ENCODE data around the gene ZSCAN5B.
"Not testable (repeated sequence)": the region's sequence is repeated elsewhere in the genome, so short reads cannot be mapped to it uniquely, and the experiment has no call there.

The ZSCAN5B gene

GRCh38 chr19:56176310-56176709 lies 21.3 kb downstream of the ZSCAN5B start:
- not testable (repeated sequence) for DNase-seq (ENCODE audit: low read depth in 2 of 2)

- not testable (repeated sequence) for DNase-seq (ENCODE audit: low read depth in 2 of 2)
Observed at GRCh38 chr19:56175861-56176307, 21.7 kb downstream of the ZSCAN5B start, which contains the start of gene GALP. Gene GALP (plus strand): TSS chr19:56176008. CDS start chr19:56177109, 1,101 bp downstream.

GRCh38 chr19:56174550-56174949 lies 23.0 kb downstream of the ZSCAN5B start:
- DNase-seq (ENCODE audit: low read depth in 2 of 2), result no peak

- DNase-seq (ENCODE audit: low read depth in 2 of 2), result no peak
Observed at GRCh38 chr19:56174086-56174485, 23.5 kb downstream of the ZSCAN5B start.

GRCh38 chr19:56170261-56170660 lies 27.3 kb downstream of the ZSCAN5B start:
- DNase-seq (ENCODE audit: low read depth in 2 of 2), result no peak

- DNase-seq (ENCODE audit: low read depth in 2 of 2), result no peak
Observed at GRCh38 chr19:56167064-56167578, 30.5 kb downstream of the ZSCAN5B start.

GRCh38 chr19:56163097-56163496 lies 34.5 kb downstream of the ZSCAN5B start:
- no peak for DNase-seq (ENCODE audit: low read depth in 2 of 2)

GRCh38 chr19:56162258-56162657 lies 35.3 kb downstream of the ZSCAN5B start:
- DNase-seq (ENCODE audit: low read depth in 2 of 2), result no peak

GRCh38 chr19:56161534-56161933 lies 36.0 kb downstream of the ZSCAN5B start:
- no peak for DNase-seq (ENCODE audit: low read depth in 2 of 2)

- no peak for DNase-seq (ENCODE audit: low read depth in 2 of 2)
Observed at GRCh38 chr19:56159622-56160271, 37.8 kb downstream of the ZSCAN5B start.

- DNase-seq (ENCODE audit: low read depth in 2 of 2), result no peak
Observed at GRCh38 chr19:56159009-56159559, 38.5 kb downstream of the ZSCAN5B start.

GRCh38 chr19:56158170-56158757 lies 39.3 kb downstream of the ZSCAN5B start:
- DNase-seq (ENCODE audit: low read depth in 2 of 2), result no peak

GRCh38 chr19:56156768-56157167 lies 40.8 kb downstream of the ZSCAN5B start:
- DNase-seq (ENCODE audit: low read depth in 2 of 2), result no peak

GRCh38 chr19:56155124-56155687 lies 42.4 kb downstream of the ZSCAN5B start:
- no peak for DNase-seq (ENCODE audit: low read depth in 2 of 2)

GRCh38 chr19:56153507-56153906 lies 44.1 kb downstream of the ZSCAN5B start:
- DNase-seq (ENCODE audit: low read depth in 2 of 2), result no peak

- DNase-seq (ENCODE audit: low read depth in 2 of 2), result no peak
Observed at GRCh38 chr19:56152644-56153043, 44.9 kb downstream of the ZSCAN5B start.

- DNase-seq (ENCODE audit: low read depth in 2 of 2), result no peak
Observed at GRCh38 chr19:56150358-56150757, 47.2 kb downstream of the ZSCAN5B start.

- DNase-seq (ENCODE audit: low read depth in 2 of 2), result no peak
Observed at GRCh38 chr19:56149656-56150038, 47.9 kb downstream of the ZSCAN5B start.

GRCh38 chr19:56148955-56149655 lies 48.5 kb downstream of the ZSCAN5B start:
- not testable (repeated sequence) for DNase-seq (ENCODE audit: low read depth in 2 of 2)

- DNase-seq (ENCODE audit: low read depth in 2 of 2), result no peak
Observed at GRCh38 chr19:56148096-56148495, 49.5 kb downstream of the ZSCAN5B start.

- DNase-seq (ENCODE audit: low read depth in 2 of 2), result no peak
Observed at GRCh38 chr19:56147307-56147706, 50.3 kb downstream of the ZSCAN5B start.

GRCh38 chr19:56146904-56147303 lies 50.7 kb downstream of the ZSCAN5B start:
- DNase-seq (ENCODE audit: low read depth in 2 of 2), result no peak
